Mesendoderm (in vitro differentiated cells): Measurements from ENCODE around the gene GABRD.

Experiments used
- DNase-seq: peaks from one replicate; pipeline ENCODE4 v3.0.0; 2013
- H2AK5ac ChIP-seq: 2 replicates; pipeline ENCODE4 v1.6.1; 2013; ENCODE audit warnings: low read length, inconsistent platforms
- H2BK120ac ChIP-seq: 2 replicates; pipeline ENCODE4 v1.6.1; 2013; ENCODE audit warnings: low read depth, mild to moderate bottlenecking, low read length, moderate library complexity, mixed read lengths
- H2BK15ac ChIP-seq: replicated peaks from 2 replicates; pipeline ENCODE4 v1.6.1; 2013; ENCODE audit warnings: low read depth, mild to moderate bottlenecking, moderate library complexity
- H2BK5ac ChIP-seq: 2 replicates; pipeline ENCODE4 v1.6.1; 2013; ENCODE audit warnings: low read length, inconsistent platforms
- H3K18ac ChIP-seq: 2 replicates; pipeline ENCODE4 v1.6.1; 2013; ENCODE audit warnings: mild to moderate bottlenecking, low read length, mixed read lengths
- H3K23ac ChIP-seq: one replicate; pipeline ENCODE4 v1.6.1; 2013; ENCODE audit warnings: low read length
- H3K27ac ChIP-seq: 2 replicates; pipeline ENCODE4 v1.5.1; 2013; ENCODE audit warnings: low read depth, mild to moderate bottlenecking, inconsistent platforms, low read length, moderate library complexity
- H3K27me3 ChIP-seq: 2 replicates; pipeline ENCODE4 v1.6.1; 2013; ENCODE audit warnings: low read length, control low read depth, mild to moderate bottlenecking, inconsistent platforms; ENCODE audit not compliant: insufficient read depth, poor library complexity
- H3K36me3 ChIP-seq: 2 replicates; pipeline ENCODE4 v1.6.1; 2013; ENCODE audit warnings: low read length, inconsistent platforms; ENCODE audit not compliant: control insufficient read depth, insufficient read depth
- H3K4ac ChIP-seq: one replicate; pipeline ENCODE4 v1.6.1; 2013; ENCODE audit warnings: low read depth, mild to moderate bottlenecking, low read length, moderate library complexity
- H3K4me1 ChIP-seq: 2 replicates; pipeline ENCODE4 v1.6.1; 2013; ENCODE audit warnings: low read depth, low read length, inconsistent platforms; ENCODE audit not compliant: control insufficient read depth
- H3K4me2 ChIP-seq: 2 replicates; pipeline ENCODE4 v1.6.1; 2013; ENCODE audit warnings: low read length
- H3K4me3 ChIP-seq: 2 replicates; pipeline ENCODE4 v1.5.1; 2013; ENCODE audit warnings: mild to moderate bottlenecking, low read length
- H3K56ac ChIP-seq: one replicate; pipeline ENCODE4 v1.6.1; 2013; ENCODE audit warnings: low read length
- H3K79me1 ChIP-seq: 2 replicates; pipeline ENCODE4 v1.6.1; 2013; ENCODE audit warnings: low read length, inconsistent platforms
- H3K79me2 ChIP-seq: 2 replicates; pipeline ENCODE4 v1.6.1; 2013; ENCODE audit warnings: mild to moderate bottlenecking, low read length; ENCODE audit not compliant: control insufficient read depth, insufficient read depth
- H3K9ac ChIP-seq: 2 replicates; pipeline ENCODE4 v1.6.1; 2013; ENCODE audit warnings: low read length, inconsistent platforms
- H4K5ac ChIP-seq: one replicate; pipeline ENCODE4 v1.6.1; 2013; ENCODE audit warnings: low read length
- H4K8ac ChIP-seq: one replicate; pipeline ENCODE4 v1.6.1; 2013; ENCODE audit warnings: low read depth, mild to moderate bottlenecking, control low read depth, low read length, moderate library complexity
- WGBS: extraction: QIAGEN DNeasy Blood & Tissue Kit; methylation state at CpG from one replicate; pipeline ENCODE4 v1.1.7; 2013; ENCODE audit warnings: low lambda C conversion rate, missing lambda C conversion rate; ENCODE audit not compliant: insufficient coverage; ENCODE audit errors: extremely low coverage; 5-methylcytosine and 5-hydroxymethylcytosine counted together

GABRD gene

DNA sequence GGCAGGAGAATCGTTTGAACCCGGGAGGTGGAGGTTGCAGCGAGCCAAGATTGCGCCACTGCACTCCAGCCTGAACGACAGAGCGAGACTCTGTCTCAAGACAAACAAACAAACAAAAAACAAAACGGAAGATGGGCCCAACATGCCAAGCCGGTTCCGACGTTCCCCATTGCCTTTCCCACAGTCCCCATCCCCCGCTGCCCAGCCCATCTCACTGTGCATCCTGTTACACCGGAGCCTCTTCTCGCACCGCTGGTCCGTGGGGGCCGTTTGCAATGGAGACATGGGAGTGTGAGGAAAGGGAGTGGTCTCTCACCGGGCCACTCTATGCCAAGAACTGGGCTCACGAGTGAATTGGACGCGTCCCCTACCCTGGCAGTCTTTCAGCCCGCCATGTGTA lies 14.3 kb upstream of the GABRD start:
- Histone ChIP-seq H3K4me1 (no peaks in the 10 kb centered on the region), H3K79me2 (no peaks in the 10 kb centered on the region), H3K56ac (no peak overlapping the region), H4K8ac (no peak overlapping the region), H3K79me1 (no peaks in the 10 kb centered on the region), H4K5ac (no peak overlapping the region), H2AK5ac (no peak overlapping the region), H2BK15ac (no peak overlapping the region), H3K9ac (no peak overlapping the region), H2BK5ac (no peak overlapping the region), H3K36me3 (no peaks in the 10 kb centered on the region), H3K4ac (no peak overlapping the region), H3K27ac (no peak overlapping the region), H3K18ac (no peak overlapping the region), H3K27me3 (no peaks in the 10 kb centered on the region), H3K4me3 (no peak overlapping the region), H3K23ac (no peak overlapping the region), H3K4me2 (no peak overlapping the region), H2BK120ac (no peak overlapping the region)
- no peak for DNase-seq
- no CpG with 5 or more reads among the region's 21 CpGs for WGBS

DNA sequence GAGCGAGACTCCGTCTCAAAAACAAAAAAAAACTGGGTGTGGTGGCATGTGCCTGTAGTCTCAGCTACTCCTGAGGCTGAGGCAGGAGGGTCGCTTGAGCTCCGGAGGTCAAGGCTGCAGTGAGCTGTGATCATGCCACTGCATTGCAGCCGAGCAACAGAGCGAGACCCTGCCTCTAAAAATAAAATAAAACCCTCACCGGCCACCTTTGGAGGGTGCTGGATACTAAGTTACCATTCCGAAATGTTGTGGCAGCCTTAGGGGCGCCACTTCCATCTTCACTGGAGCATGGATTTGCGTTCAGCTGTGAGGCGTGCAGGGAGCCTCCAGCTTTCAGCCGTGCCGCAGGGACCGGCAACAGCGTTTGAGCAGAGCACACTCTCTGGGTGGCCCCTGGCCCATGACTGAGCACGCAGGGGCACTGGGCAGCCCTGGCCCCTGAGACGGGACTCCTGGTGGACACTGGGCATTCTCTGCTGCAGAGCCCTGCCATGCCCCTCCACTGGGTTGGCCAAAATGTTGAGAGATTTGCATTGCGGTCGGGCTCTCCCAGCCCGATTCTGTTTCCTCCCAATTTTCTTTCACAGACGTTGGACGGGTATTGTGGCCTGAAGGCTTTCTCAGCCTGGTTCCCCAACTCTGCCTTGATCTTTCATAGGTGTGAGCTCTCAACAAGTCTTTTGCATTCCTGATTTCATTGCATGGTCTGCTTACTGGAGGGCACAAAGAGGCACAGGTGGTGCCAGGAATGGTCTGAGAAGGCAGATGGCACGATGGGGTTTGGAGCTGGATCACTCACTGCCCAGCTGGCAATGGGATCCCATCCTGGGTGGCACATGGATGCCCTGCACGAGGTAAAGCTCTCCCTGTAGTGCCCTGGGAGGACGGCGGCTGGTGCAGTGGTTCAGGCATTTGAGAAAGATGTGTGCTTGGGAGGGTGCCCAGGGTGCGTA lies 9.8 kb upstream of the GABRD start:
- no peak for DNase-seq

DNA sequence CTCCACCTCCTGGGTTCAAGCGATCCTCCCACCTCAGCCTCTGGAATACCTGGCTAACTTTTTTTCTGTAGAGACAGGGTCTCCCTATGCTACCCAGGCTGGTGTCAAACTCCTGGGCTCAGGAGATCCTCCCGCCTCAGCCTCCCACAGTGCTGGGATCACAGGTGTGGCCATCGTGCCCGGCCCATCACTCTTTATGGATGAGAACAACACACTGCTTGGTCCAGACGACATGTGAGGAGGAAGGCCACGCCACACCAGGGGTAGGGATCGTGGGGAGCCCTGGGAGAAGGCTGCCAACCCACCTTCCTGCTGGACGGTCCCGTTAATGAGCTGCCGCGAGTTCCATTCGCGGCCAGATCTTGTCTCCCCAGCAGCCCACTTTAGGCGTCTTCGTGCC lies 5.0 kb upstream of the GABRD start:
- H3K27me3 ChIP-seq, result no peaks in the 10 kb centered on the region

More for the DNA sequence above, 9.8 kb upstream of the GABRD start:
- no peak overlapping the region for H3K18ac ChIP-seq
- H3K4me2 ChIP-seq, result no peak overlapping the region
- no peaks in the 10 kb centered on the region for H3K36me3 ChIP-seq
- WGBS, result no CpG with 5 or more reads among the region's 27 CpGs
- no peaks in the 10 kb centered on the region for H3K4me1 ChIP-seq
- H3K79me1 ChIP-seq, result no peaks in the 10 kb centered on the region
- no peaks in the 10 kb centered on the region for H3K27me3 ChIP-seq
- H3K9ac ChIP-seq, result no peak overlapping the region
- H4K5ac ChIP-seq, result no peak overlapping the region
- H3K27ac ChIP-seq, result no peak overlapping the region
- no peak overlapping the region for H2AK5ac ChIP-seq
- H2BK5ac ChIP-seq, result no peak overlapping the region
- H2BK15ac ChIP-seq, result no peak overlapping the region
- no peak overlapping the region for H3K56ac ChIP-seq
- H3K79me2 ChIP-seq, result no peaks in the 10 kb centered on the region
- H3K23ac ChIP-seq, result no peak overlapping the region
- no peak overlapping the region for H3K4me3 ChIP-seq
- no peak overlapping the region for H2BK120ac ChIP-seq
- no peak overlapping the region for H4K8ac ChIP-seq
- no peak overlapping the region for H3K4ac ChIP-seq

DNA sequence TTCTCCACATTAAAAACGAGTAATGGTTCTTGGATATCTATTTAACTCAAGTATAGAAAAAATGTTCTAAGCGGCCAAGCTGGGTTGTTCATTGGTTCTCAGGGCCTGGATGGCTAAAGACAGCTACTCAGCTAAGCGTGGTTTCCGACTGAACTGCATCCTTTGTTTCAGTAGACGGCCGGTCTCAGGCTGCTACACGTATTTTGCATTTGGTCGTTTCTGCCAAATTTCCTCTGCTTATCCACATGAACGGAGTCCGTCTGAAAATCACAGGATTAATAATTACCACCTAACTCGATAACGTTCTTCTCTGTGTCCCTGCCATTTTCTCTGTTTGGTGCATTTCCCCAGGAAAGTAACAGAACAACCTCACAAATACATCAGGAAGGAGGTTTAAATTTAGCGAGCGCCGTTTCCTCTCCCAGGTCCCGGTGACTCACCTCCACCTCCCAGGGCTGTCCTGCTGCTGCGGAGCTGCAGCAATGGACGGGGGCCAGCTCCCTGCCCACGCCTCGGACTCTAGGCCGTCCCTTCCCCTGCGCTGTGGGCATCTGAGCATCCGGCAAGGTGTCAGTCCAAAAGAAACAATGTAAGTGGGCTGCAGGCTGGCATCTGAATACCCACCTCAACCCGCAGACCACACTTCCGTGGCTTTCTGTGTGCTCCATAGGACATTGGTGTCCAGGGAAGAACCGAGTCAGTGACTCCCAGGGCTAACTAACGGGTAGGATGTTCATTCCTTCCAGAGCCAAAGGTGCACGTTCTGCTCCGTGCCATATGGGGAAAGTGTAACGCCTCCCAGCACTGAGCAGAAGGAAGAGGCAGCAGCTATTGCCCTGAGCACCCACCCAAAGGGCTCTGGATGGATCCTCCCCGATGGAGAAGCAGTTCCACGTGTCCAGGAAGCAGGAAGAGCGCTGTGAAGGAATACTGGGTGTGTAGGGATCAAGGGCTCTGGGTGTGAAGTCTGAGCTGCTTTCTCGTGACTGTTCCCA lies 4.1 kb upstream of the GABRD start:
- Histone ChIP-seq H2BK120ac (no peak overlapping the region), H2BK15ac (no peak overlapping the region), H3K4me1 (no peaks in the 10 kb centered on the region), H3K27ac (no peak overlapping the region), H3K79me2 (no peaks in the 10 kb centered on the region), H3K4me2 (no peak overlapping the region), H3K4me3 (no peak overlapping the region), H4K5ac (no peak overlapping the region), H3K79me1 (no peaks in the 10 kb centered on the region), H2AK5ac (no peak overlapping the region), H3K4ac (no peak overlapping the region), H3K56ac (no peak overlapping the region), H3K36me3 (no peaks in the 10 kb centered on the region), H2BK5ac (no peak overlapping the region), H4K8ac (no peak overlapping the region), H3K9ac (no peak overlapping the region), H3K18ac (no peak overlapping the region), H3K27me3 (peaks cover 4% of the 10 kb centered on the region), H3K23ac (no peak overlapping the region)
- no peak for DNase-seq
- WGBS, result no CpG with 5 or more reads among the region's 34 CpGs

More for the DNA sequence above, 5.0 kb upstream of the GABRD start:
- no peak overlapping the region for H2AK5ac ChIP-seq
- no peaks in the 10 kb centered on the region for H3K79me2 ChIP-seq
- no peak overlapping the region for H2BK5ac ChIP-seq
- H3K23ac ChIP-seq, result no peak overlapping the region
- H2BK120ac ChIP-seq, result no peak overlapping the region
- H3K27ac ChIP-seq, result no peak overlapping the region
- no peak overlapping the region for H3K4me3 ChIP-seq
- H4K5ac ChIP-seq, result no peak overlapping the region
- H2BK15ac ChIP-seq, result no peak overlapping the region
- no peak overlapping the region for H3K4ac ChIP-seq
- H3K79me1 ChIP-seq, result no peaks in the 10 kb centered on the region
- no peak for DNase-seq
- H3K9ac ChIP-seq, result no peak overlapping the region
- no CpG with 5 or more reads among the region's 15 CpGs for WGBS
- H3K4me1 ChIP-seq, result no peaks in the 10 kb centered on the region
- no peak overlapping the region for H3K18ac ChIP-seq
- H4K8ac ChIP-seq, result no peak overlapping the region
- no peaks in the 10 kb centered on the region for H3K36me3 ChIP-seq
- no peak overlapping the region for H3K4me2 ChIP-seq
- no peak overlapping the region for H3K56ac ChIP-seq

DNA sequence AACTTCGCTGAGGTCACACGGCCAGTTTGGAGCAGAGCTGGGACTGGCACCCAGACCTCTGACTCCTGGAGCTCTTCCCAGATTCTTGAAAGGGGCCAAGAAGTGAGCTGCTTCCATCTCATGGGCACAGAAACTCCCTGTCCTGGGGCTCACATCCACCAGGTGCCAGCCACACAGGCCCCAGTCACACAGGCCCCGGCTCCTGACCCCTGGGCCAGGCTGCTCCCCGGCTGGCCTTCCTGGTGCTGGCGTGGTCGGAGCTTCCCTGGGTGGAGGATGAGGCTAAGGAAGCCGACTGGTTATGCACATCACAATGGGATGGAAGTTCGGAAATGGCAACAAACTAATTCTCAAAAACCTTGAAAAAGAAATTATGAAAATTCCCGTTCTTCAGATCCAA lies 3.0 kb upstream of the GABRD start:
- no peak overlapping the region for H2BK15ac ChIP-seq
- no peak overlapping the region for H3K27ac ChIP-seq
- no peaks in the 10 kb centered on the region for H3K79me2 ChIP-seq
- H3K23ac ChIP-seq, result no peak overlapping the region
- H3K56ac ChIP-seq, result no peak overlapping the region
- no peaks in the 10 kb centered on the region for H3K79me1 ChIP-seq
- H3K4me1 ChIP-seq, result no peaks in the 10 kb centered on the region
- no peak overlapping the region for H3K4me2 ChIP-seq
- H3K4me3 ChIP-seq, result no peak overlapping the region
- peaks cover 5% of the 10 kb centered on the region for H3K27me3 ChIP-seq
- no peak overlapping the region for H4K5ac ChIP-seq
- H4K8ac ChIP-seq, result no peak overlapping the region
- no peak overlapping the region for H3K9ac ChIP-seq
- no peak overlapping the region for H2BK120ac ChIP-seq
- no peak overlapping the region for H2AK5ac ChIP-seq
- DNase-seq, result no peak
- H3K18ac ChIP-seq, result no peak overlapping the region
- no CpG with 5 or more reads among the region's 9 CpGs for WGBS
- H2BK5ac ChIP-seq, result no peak overlapping the region
- H3K36me3 ChIP-seq, result no peaks in the 10 kb centered on the region
- no peak overlapping the region for H3K4ac ChIP-seq
